Epidermal melanocyte (primary cell): Measurements from ENCODE around the gene LINS1.
"Not testable (repeated sequence)": the region's sequence is repeated elsewhere in the genome, so short reads cannot be mapped to it uniquely, and the experiment has no call there.

Experiments used
- DNase-seq: peaks from one replicate; pipeline ENCODE4 v3.0.0; 2011; ENCODE audit warnings: low spot score; ENCODE audit not compliant: insufficient read length

LINS1 gene

GRCh38 chr15:100601617-100602063, 344 bp downstream of the LINS1 start:
- DNase-seq, result no peak

GRCh38 chr15:100601163-100601562, 821 bp downstream of the LINS1 start:
- DNase-seq, result no peak

- DNase-seq, result no peak
These were observed 3.3 kb downstream of the LINS1 start for GRCh38 chr15:100598655-100599054.

DNA sequence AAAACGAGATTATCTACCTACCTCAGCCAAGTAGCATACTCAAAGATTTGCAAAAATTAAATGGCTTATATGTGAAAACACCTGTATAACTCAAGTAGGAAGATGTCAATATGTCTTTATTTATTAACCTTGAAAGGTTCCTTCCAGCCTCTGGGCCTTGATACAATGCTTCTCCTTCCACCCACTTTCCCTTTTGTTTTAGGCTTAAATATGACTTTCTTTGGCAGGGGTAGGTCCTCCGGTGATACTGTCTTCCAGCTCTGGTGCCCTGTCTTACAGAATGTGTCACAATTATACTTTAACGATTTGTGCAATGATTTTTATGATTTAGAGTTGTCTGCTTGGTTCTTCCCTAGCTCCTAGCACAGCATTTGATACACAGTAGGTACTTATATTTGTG, 4.1 kb downstream of the LINS1 start:
- DNase-seq, result no peak

- no peak for DNase-seq
These were observed 5.2 kb downstream of the LINS1 start for GRCh38 chr15:100596792-100597191.

GRCh38 chr15:100595964-100596363, 6.0 kb downstream of the LINS1 start:
- DNase-seq, result no peak

GRCh38 chr15:100593431-100593830, 8.6 kb downstream of the LINS1 start:
- DNase-seq, result no peak

GRCh38 chr15:100592898-100593297, 9.1 kb downstream of the LINS1 start:
- no peak for DNase-seq

GRCh38 chr15:100591835-100592234, 10.1 kb downstream of the LINS1 start:
- DNase-seq, result no peak

DNA sequence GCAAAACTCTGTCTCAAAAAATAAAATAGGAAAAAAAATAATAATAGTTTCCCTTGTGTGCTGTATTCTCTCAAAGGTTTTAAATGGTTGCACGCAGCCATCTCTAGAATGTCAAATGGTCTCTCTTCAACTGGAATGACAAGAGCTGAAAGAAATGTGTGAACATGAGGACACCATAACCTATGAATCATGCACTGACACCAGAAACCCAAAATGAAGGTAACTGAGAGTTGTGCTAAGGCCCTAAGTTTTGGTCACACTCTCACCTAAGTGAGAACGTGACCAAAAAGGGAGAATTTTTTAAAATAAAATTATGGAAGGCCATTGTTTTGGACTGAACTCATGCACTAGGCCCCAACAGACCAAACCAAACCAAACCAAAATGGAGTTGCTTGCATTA, 10.8 kb downstream of the LINS1 start:
- DNase-seq, result not testable (repeated sequence)

- DNase-seq, result no peak
These were observed 13.2 kb downstream of the LINS1 start for GRCh38 chr15:100588638-100589242.

DNA sequence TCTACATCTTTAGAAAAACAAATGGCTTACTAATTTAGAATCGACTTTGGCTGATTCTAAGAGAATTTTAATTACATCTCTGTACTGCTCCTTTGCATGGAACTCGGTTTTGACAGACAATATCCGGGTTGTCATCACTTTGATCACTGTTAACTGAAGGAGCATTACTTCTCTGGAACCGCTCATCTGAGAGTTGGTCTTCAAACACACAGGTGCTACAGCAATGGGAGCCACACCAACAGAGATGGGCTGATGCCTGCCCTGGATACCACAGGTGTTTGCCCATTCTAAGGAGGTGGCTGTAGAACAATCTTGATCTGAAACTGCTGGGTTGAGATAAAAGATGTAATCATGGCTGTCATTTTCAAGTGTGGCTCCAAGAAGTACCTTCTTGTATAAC, 21.6 kb downstream of the LINS1 start:
- DNase-seq, result no peak

DNA sequence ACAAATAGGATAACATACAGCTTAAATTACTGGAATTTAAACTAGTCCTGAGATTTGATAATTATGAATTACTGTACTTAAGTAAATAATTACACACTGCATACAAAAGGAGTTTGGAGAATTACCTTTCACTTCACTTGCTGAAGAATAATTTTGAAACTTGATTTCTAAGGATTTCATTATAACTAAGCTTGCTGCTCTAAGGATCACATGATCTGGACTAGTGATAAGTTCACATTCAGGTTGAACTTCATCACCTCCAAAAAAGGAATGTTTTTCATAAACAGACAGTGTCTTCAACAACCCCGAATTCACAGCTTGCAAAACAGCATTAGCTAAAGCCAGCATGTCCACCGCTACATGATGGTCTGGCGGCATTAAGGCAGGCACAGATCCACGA, 28.5 kb downstream of the LINS1 start:
- no peak for DNase-seq

- DNase-seq, result no peak
These were observed 29.5 kb downstream of the LINS1 start for GRCh38 chr15:100572362-100572983.

DNA sequence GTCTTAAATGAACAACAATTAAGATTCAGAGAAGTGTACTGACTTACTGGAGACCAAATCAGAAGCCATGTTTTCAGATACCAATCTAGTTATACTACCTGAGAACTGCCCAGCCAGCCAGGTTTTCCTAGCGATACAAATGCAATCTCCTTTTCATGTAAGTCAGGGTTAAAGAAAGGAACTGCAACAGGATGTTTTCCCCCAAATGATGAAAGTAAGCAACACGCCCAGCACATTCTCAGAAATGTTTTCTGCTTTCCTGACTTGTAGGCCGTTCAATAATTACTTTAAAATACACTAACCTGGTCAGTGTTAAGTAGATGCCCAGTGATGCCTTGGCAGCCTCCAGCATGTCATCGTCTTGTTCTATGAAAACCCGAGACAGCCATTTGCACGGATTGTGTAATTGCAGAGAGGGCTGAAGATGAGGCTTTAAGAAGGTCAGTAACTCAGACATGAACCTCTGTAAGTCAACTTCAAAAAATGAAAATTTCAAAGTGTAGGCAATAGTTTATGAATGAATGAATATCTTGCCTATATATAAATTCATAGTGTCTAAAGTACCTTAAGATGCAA, 30.3 kb downstream of the LINS1 start:
- DNase-seq, result no peak

DNA sequence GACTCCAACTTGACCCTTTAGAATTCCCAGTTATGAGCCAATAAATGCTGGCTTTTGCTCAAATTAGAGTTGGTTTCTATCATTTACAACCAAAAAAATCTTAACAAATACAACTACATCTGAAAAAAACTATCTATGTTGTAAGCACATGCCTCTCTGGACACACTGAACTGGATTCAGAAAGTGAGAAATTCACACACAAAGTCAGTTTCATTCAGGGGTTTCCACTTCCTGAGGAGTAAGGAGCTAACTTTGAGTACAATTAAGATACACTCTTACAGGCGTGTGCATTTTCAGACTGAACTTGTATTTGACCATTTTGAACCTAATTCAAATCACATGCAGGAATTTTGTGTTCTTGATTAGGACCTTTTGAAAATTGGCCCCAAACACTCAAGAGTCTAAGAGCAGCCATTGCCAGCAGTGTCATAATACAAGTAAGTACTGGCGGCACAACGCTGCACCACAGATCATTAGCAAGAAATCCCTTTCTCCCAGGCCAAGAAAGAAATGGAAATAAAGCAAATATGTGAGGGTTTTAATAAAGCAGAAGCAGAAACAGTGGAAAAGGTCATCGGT, 31.2 kb downstream of the LINS1 start:
- DNase-seq, result no peak

DNA sequence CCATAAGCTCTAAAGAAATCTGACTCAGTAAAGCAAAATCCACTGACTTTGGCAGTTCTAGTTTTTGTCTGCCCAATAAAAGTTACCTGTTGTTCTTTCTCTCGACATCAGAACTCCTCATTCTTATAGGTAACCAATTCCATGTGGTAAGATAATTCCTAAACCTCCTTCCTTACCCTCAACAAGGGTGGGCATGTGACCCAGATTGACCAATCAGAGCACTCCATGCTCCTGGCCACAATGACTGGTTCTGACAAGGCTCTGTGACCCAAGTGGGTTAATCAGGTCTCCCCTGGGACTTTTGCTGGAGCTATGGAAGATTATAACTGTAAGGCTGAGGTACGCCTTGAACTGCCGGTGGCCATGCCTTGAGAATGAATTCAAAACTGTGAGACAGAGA, 31.7 kb downstream of the LINS1 start:
- DNase-seq, result no peak

- no peak for DNase-seq
These were observed 32.6 kb downstream of the LINS1 start for GRCh38 chr15:100569391-100569790.

DNA sequence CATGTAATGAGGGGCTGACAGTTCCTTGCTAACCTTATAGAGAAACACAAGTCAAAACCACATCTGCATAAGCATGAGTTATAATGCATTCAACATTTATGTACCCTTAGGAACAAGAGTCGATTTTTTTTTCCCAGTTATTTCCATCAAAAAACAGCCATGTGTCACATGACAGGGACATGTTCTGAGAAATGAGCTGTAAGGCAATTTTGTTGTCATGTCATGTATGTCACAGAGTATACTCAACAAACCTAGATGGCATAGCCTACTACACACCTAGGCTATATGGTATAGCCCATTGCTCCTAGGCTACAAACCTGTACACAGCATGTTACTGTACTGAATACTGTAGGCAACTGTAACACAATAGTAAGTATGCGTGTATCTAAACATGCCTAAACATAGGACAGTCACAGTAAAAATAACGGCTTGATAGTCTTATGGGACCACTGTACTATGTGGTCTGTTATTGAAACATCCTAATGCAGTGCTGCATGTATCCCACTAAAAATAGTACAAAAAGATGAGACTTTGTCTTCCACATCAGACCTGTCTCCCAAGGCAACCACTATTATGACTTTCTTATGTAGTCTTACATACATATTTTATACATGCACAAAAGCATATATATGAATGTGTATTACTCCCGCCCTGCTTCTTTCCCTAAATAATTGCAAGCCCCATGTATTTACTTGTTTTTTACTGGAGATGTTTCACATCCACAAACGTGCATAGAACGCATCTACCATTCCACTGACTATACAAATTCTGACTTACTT, 34.9 kb downstream of the LINS1 start:
- no peak for DNase-seq

DNA sequence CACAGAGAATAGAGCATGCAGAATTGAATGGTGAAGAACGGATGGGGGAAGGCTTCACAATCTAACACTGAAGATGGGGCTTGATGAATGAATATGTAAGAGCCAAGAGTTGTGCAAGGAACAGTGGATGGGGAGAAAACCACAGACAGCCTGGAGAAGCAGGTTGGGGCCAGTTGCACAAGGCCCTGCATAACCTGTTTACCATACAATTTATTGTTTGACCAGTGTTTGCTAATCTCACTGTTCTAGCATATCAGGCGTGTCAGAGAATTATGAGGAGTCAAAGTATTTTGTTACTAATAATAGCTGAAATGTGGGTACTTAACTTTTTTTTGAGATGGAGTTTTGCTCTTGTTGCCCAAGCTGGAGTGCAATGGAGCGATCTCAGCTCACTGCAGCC, 36.4 kb downstream of the LINS1 start:
- DNase-seq, result no peak

DNA sequence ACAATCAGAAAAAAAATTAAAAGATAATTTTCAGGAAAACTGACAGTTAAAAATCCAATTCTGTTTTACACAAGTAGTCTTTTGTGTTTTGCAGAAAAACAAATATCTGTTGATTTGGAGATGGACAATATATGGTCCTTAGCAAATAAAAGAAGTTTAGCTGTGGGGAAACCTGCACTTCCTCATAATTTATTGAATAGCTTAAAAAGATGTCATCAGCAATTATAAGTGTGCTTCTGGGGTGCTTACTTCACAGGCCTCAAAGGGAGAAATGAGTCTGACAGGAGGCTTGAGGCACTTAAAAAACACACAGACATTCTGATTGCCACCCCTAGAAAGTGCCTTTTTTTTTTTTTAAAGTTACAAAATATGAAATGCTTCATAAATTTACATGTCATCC, 41.7 kb downstream of the LINS1 start:
- DNase-seq, result no peak

GRCh38 chr15:100559330-100559729, 42.7 kb downstream of the LINS1 start:
- no peak for DNase-seq
